ENCODE results near the gene CNTROB.
"Not testable (repeated sequence)": the region's sequence is repeated elsewhere in the genome, so short reads cannot be mapped to it uniquely, and the experiment has no call there.

CNTROB gene

DNA sequence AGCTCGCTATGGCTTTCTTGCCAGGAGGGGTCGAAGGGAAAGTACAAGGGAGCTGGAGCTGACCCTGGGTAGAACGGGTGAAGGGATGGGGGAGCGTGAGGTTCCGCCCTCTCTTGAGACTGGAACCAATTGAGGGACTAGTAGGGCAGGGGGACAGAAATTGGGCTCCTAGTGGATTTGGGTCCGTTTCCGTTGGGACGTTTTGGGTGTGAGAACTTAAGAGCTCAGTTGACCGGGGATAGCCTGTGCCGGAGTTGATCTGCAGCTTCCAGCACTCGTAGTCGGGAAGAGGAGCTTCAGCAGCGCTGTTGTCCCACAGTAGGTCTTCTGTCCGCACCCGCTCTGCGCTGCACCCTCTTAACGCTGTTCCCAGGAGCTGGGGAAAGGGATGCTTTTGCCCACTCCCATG is 481 bp downstream of the CNTROB start:
- H3K4me3 ChIP-seq (ENCODE audit: low read length): peak overlapping the region; percentile 98
- no peak for DNase-seq (ENCODE audit: low read depth, low spot score)

DNA sequence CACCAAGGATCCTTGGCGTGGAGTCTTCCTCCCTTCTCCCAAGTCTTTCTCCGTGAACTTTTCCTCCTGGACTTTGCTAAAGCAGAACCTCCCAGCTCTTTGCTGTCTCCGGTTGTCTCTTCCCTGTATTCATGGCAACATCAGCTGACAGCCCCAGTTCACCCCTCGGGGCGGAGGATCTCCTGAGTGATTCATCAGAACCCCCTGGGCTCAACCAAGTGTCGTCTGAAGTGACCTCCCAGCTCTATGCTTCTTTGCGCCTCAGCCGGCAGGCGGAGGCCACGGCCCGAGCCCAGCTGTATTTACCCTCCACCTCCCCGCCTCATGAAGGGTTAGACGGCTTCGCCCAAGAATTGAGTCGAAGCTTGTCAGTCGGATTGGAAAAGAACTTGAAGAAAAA is 943 bp downstream of the CNTROB start:
- DNase-seq (ENCODE audit: low read depth, low spot score): no peak

GRCh38 chr17:7935859-7936258 is 3.9 kb downstream of the CNTROB start:
- H3K4me3 ChIP-seq (ENCODE audit: low read length): no peak overlapping the region
- DNase-seq (ENCODE audit: low read depth, low spot score): no peak

More for the DNA sequence above, 943 bp downstream of the CNTROB start:
- H3K4me3 ChIP-seq (ENCODE audit: low read length): peak overlapping the region; percentile 98

GRCh38 chr17:7940034-7940433 is 8.0 kb downstream of the CNTROB start:
- DNase-seq (ENCODE audit: low read depth, low spot score): no peak

GRCh38 chr17:7940743-7941142 is 8.7 kb downstream of the CNTROB start:
- no peak for DNase-seq (ENCODE audit: low read depth, low spot score)
- H3K4me3 ChIP-seq (ENCODE audit: low read length): no peak overlapping the region

More at GRCh38 chr17:7940034-7940433, 8.0 kb downstream of the CNTROB start:
- no peak overlapping the region for H3K4me3 ChIP-seq (ENCODE audit: low read length)

DNA sequence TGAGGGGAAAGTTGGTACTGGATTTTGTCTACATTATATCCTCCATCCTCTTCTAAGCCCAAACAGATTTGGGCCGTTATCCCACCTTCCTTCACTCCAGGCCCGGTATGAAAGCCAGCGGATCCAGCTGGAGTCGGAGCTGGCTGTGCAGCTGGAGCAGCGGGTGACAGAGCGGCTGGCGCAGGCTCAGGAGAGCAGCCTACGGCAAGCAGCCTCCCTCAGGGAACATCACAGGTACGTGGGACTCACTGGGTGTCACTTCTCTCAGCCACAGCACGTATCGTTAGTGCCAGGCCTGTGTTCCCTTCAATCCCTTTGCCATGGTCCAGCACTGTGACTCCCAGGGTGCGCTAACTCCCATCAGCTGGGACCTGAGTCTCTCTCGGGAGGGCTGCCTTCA is 11.3 kb downstream of the CNTROB start:
- no peak for DNase-seq (ENCODE audit: low read depth, low spot score)
- no peak overlapping the region for H3K4me3 ChIP-seq (ENCODE audit: low read length)

DNA sequence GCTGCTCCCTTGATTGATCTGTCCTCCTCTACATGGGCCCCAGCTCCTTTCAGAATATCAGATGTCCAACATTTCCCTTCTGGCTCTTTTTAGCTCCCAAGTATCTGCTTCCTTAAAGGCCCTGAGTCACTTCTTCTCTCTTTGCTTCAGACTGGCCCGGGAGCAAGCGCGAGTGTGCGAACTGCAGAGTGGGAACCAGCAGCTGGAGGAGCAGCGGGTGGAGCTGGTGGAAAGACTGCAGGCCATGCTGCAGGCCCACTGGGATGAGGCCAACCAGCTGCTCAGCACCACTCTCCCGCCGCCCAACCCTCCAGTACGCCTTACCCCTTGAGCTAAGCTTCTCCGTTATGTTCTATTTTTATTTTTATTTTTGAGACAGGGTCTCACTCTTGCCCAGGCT is 12.3 kb downstream of the CNTROB start:
- DNase-seq (ENCODE audit: low read depth, low spot score): no peak
- H3K4me3 ChIP-seq (ENCODE audit: low read length): no peak overlapping the region

DNA sequence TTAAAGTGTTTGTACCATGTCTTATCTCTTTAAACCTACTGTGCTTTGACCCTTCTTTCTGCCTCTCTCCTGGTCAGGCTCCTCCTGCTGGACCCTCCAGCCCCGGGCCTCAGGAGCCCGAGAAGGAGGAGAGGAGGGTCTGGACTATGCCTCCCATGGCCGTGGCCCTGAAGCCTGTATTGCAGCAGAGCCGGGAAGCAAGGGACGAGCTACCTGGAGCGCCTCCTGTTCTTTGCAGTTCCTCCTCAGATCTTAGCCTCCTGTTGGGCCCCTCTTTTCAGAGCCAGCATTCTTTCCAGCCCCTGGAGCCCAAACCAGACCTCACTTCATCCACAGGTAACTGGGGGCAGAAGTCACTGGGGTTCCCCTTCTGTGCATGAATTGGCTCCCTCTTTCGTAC is 13.6 kb downstream of the CNTROB start:
- no peak overlapping the region for H3K4me3 ChIP-seq (ENCODE audit: low read length)
- DNase-seq (ENCODE audit: low read depth, low spot score): no peak

DNA sequence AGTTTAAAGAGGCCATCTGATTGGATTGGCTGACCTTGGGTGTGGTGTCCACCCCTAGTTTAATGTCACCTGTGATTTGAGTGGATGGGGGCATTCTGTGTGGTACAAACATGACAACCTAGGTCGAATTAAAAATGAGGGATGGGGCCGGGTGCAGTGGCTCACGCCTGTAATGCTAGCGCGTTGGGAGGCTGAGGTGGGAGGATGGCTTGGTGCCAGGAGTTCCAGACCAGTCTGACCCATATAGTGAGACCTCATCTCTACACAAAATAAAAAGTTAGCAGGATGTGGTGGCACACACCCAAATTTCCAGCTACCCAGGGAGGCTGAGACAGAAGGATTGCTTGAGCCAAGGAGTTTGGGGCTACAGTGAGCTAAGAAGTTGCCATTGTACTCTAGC is 14.4 kb downstream of the CNTROB start:
- no peak for DNase-seq (ENCODE audit: low read depth, low spot score)
- no peak overlapping the region for H3K4me3 ChIP-seq (ENCODE audit: low read length)

DNA sequence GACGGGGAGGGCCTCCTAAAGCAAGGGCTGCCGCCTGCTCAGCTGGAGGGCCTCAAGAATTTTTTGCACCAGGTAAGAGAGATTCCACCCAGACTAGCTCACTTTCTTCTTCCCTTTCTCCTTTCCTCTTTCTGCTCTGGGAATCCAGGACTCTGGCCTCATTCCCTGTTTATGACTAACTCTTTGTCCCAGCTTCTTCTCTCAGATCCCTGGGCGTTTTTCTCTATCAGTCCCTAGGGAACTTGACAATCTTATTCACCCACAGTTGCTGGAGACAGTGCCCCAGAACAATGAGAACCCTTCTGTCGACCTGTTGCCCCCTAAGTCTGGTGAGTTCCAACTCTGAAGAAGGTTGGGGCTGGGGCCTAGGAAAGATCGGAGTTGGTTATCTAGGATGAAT is 15.6 kb downstream of the CNTROB start:
- H3K4me3 ChIP-seq (ENCODE audit: low read length): no peak overlapping the region
- DNase-seq (ENCODE audit: low read depth, low spot score): no peak

DNA sequence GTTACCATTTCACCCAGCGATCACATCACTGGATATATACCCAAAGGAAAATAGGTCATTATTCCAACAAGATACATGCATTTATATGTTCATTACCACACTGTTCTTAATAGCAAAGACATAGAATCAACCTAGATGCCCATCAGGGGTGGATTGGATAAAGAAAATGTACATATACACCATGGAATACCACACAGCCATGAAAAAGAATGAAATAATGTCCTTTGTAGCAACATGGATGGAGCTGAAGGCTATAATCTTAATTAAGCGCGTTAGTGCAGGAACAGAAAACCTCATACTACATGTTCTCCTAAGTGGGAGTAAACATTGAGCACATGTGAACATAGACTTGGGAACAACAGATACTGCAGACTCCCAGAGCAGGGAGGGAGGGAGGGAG is 18.6 kb downstream of the CNTROB start:
- DNase-seq (ENCODE audit: low read depth, low spot score): no peak

DNA sequence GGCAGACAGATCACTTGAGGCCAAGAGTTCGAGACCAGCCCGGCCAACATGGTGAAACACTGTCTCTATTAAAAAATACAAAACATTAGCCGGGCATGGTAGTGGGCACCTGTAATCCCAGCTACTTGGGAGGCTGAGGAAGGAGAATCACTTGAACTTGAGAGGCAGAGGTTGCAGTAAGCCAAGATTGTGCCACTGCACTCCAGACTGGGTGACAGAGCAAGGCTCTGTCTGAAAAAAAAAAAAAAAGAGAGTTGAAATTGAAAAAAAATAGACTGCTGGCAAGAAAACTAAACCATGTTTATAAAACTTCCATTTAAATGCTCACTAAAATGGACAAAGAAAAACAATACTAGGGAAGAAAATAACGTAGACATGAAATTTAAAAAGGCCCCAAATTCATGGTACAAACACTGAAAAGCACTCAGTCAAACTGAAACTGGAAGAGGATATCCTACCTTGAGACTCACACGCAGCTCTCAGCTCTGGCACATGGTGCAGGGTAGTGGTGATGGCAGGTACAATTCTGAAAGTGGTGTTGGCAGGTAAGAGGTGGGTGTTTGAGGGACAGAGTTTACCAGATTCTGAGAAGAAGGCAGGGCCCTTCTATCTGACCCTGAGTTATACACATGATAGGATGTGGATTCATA is 19.3 kb downstream of the CNTROB start:
- no peak overlapping the region for H3K4me3 ChIP-seq (ENCODE audit: low read length)
- DNase-seq (ENCODE audit: low read depth, low spot score): no peak

More for the DNA sequence above, 18.6 kb downstream of the CNTROB start:
- H3K4me3 ChIP-seq (ENCODE audit: low read length): no peak overlapping the region

DNA sequence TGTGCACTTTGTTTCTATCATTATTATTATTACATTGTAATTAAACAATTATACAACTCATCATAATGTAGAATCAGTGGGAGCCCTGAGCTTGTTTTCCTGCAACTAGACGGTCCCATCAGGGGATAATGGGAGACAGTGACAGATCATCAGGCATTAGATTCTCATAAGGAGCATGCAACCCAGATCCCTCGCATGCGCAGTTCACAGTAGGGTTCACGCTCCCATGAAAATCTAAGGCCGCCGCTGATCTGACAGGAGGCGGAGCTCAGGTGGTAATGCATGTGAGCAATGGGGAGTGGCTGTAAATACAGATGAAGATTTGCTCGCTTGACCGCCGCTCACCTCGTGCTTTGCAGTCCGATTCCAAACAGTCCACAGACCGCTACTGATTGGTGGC is 21.3 kb downstream of the CNTROB start:
- DNase-seq (ENCODE audit: low read depth, low spot score); H3K4me3 ChIP-seq (ENCODE audit: low read length): not testable (repeated sequence)

- H3K4me3 ChIP-seq (ENCODE audit: low read length): no peak overlapping the region
- no peak for DNase-seq (ENCODE audit: low read depth, low spot score)
These were observed 23.6 kb downstream of the CNTROB start for GRCh38 chr17:7955414-7956227.

- H3K4me3 ChIP-seq (ENCODE audit: low read length): no peak overlapping the region
- no peak for DNase-seq (ENCODE audit: low read depth, low spot score)
These were observed 24.4 kb downstream of the CNTROB start for GRCh38 chr17:7956228-7956965.

GRCh38 chr17:7959503-7960253 is 27.7 kb downstream of the CNTROB start:
- no peak for DNase-seq (ENCODE audit: low read depth, low spot score)

DNA sequence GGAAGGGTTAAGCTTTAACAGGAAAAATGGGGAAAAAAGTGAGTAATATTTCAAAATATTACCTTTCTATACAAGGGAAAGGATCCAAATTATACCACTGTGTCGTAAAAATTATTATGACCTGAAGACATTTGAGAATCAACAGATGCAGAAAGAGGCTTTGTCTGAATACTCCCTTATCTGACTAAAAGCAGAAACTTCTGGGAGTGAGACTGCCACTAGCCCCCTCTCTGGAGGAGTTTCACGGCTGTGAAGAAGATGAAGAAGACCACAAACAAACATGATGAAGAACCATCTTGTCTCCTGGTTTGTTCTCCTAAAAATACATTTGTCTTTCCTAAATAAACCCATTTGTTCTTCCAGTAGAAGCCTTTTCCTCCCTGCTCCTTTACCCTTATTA is 29.4 kb downstream of the CNTROB start:
- no peak for DNase-seq (ENCODE audit: low read depth, low spot score)

More at GRCh38 chr17:7959503-7960253, 27.7 kb downstream of the CNTROB start:
- H3K4me3 ChIP-seq (ENCODE audit: low read length): no peak overlapping the region

GRCh38 chr17:7967751-7968150 is 35.7 kb downstream of the CNTROB start:
- no peak overlapping the region for H3K4me3 ChIP-seq (ENCODE audit: low read length)
- no peak for DNase-seq (ENCODE audit: low read depth, low spot score)

More for the DNA sequence above, 29.4 kb downstream of the CNTROB start:
- H3K4me3 ChIP-seq (ENCODE audit: low read length): no peak overlapping the region

DNA sequence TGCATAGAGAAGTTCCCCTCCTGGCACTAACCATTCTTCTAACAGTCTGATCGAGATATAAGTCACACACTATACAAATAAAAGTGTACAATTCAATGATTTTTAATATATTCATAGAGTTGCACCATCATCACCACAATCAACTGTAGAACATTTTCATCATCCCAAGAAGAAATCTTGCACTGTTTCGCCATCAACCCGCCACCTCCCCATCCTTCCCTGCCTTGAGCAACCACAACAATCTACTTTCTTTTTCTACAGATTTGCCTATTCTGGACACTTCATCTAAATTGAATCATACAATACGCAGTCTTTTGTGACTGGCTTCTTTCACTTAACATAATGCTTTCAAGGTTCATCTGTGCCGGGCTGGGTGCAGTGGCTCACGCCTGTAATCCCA is 37.4 kb downstream of the CNTROB start:
- no peak for DNase-seq (ENCODE audit: low read depth, low spot score)
- H3K4me3 ChIP-seq (ENCODE audit: low read length): no peak overlapping the region
